PC-3 (cell line): ENCODE data around the gene SPSB4. TPM values are rescaled to one million over a fixed set of nuclear protein-coding genes. Genes with fewer than 3 reads are reported as not detected.

Experiments used
- ATAC-seq: fragments of 200-7000 bp; cut with Tn5 transposase; 2 replicates; pipeline ENCODE4 v1.9.1; 2020; ENCODE audit warnings: mild to moderate bottlenecking, moderate library complexity
- BruUV-seq: library from RNA; stranded (reverse); fragments of 400-500 nt; replicated peaks from 2 replicates; lab custom pipeline; 2021; lab: Mats Ljungman, UMichigan
- CTCF ChIA-PET: fragments of 300-600 bp; sonication (Branson Sonifier 250); formaldehyde crosslinking; loops from one replicate; lab custom pipeline; 2022; ENCODE audit warnings: antibody characterized with exemption; lab: Charles Lee
- POLR2A ChIA-PET: fragments of 300-600 bp; sonication (Branson Sonifier 250); formaldehyde crosslinking; loops from one replicate; lab custom pipeline; 2022; ENCODE audit warnings: antibody characterized with exemption; ENCODE audit not compliant: unreplicated experiment; lab: Charles Lee
- DNase-seq: peaks from one replicate; pipeline ENCODE4 v3.0.0-alpha.2; 2015
- H2AFZ ChIP-seq: fragments of 300-600 bp; sonication (generic); 2 replicates; pipeline ENCODE4 v1.6.0; 2016; ENCODE audit warnings: antibody characterized with exemption, low read length
- H3F3A ChIP-seq: fragments of 300-600 bp; sonication (generic); one replicate; pipeline ENCODE4 v1.6.0; 2017; ENCODE audit warnings: antibody characterized with exemption, low read length, control low read depth, mild to moderate bottlenecking; ENCODE audit not compliant: unreplicated experiment
- H3K27ac ChIP-seq: fragments of 300-600 bp; sonication (generic); 2 replicates; pipeline ENCODE4 v1.5.1; 2016; ENCODE audit warnings: mild to moderate bottlenecking, low read length
- H3K27me3 ChIP-seq: fragments of 300-600 bp; sonication (generic); 2 replicates; pipeline ENCODE4 v1.6.1; 2016; ENCODE audit warnings: low read length, mixed read lengths
- H3K36me3 ChIP-seq: fragments of 300-600 bp; sonication (generic); 2 replicates; pipeline ENCODE4 v1.6.1; 2016; ENCODE audit warnings: low read depth, mixed run types, low read length, mixed read lengths
- H3K4me1 ChIP-seq: fragments of 300-600 bp; sonication (generic); 2 replicates; pipeline ENCODE4 v1.5.1; 2016; ENCODE audit warnings: low read length; ENCODE audit not compliant: insufficient read depth
- H3K4me2 ChIP-seq: fragments of 300-600 bp; sonication (generic); 2 replicates; pipeline ENCODE4 v1.6.0; 2016; ENCODE audit warnings: low read length
- H3K4me3 ChIP-seq: fragments of 300-600 bp; sonication (generic); 2 replicates; pipeline ENCODE4 v1.5.1; 2016; ENCODE audit warnings: mild to moderate bottlenecking, low read length, mixed read lengths
- H3K79me2 ChIP-seq: fragments of 300-600 bp; sonication (generic); 2 replicates; pipeline ENCODE4 v1.6.1; 2017; ENCODE audit warnings: low read length, mixed read lengths
- H3K9ac ChIP-seq: fragments of 300-600 bp; sonication (generic); 2 replicates; pipeline ENCODE4 v1.6.0; 2016; ENCODE audit warnings: mild to moderate bottlenecking, low read length
- H3K9me2 ChIP-seq: fragments of 300-600 bp; sonication (generic); replicated peaks from 2 replicates; pipeline ENCODE4 v1.6.1; 2016; ENCODE audit warnings: mixed run types, low read length, mixed read lengths
- H3K9me3 ChIP-seq: fragments of 300-600 bp; sonication (generic); 2 replicates; pipeline ENCODE4 v1.6.1; 2016; ENCODE audit warnings: low read length, mixed read lengths
- H4K20me1 ChIP-seq: fragments of 300-600 bp; sonication (generic); 2 replicates; pipeline ENCODE4 v1.6.1; 2016; ENCODE audit warnings: low read length, mixed read lengths
- CTCF ChIP-seq: fragments of 300-600 bp; sonication (generic); conservative IDR thresholded peaks from 2 replicates; pipeline ENCODE4 v1.5.1; 2017; ENCODE audit warnings: antibody characterized with exemption, low read depth, mild to moderate bottlenecking, low read length
- EZH2 ChIP-seq: fragments of 300-600 bp; sonication (generic); IDR thresholded peaks from one replicate; pipeline ENCODE4 v1.6.1; 2017; ENCODE audit warnings: antibody characterized with exemption, mild to moderate bottlenecking, low read length; ENCODE audit not compliant: unreplicated experiment
- EZH2phosphoT487 ChIP-seq: fragments of 300-600 bp; sonication (generic); IDR thresholded peaks from 2 replicates; pipeline ENCODE4 v1.6.1; 2018; ENCODE audit warnings: mild to moderate bottlenecking, antibody characterized with exemption, low read length, borderline replicate concordance
- intact Hi-C: fragments of 100-400 bp; cut with micrococcal nuclease; formaldehyde crosslinking; loops from 2 replicates; pipeline ENCODE4 v1.9.0; 2023
- total RNA-seq: library from RNA; depleted of rRNA; stranded (reverse); fragments of >200 nt; gene quantifications from 2 replicates; pipeline ENCODE4 v1.2.3, GENCODE V29; 2014

The SPSB4 gene
- total RNA-seq, 1 experiment from 2014 or later = not detected

- Histone ChIP-seq H3K27me3 (peaks cover 10% of the 10 kb centered on the region; the same call in 1 of the 2 replicates), H3K9ac (no peak overlapping the region), H3K9me3 (no peaks in the 10 kb centered on the region), H3K4me2 (no peak overlapping the region), H4K20me1 (no peaks in the 10 kb centered on the region), H3K4me3 (no peak overlapping the region), H3K9me2 (no peaks in the 10 kb centered on the region), H3K27ac (no peak overlapping the region), H3K4me1 (no peaks in the 10 kb centered on the region), H3F3A (no peaks in the 10 kb centered on the region), H2AFZ (no peak overlapping the region), H3K36me3 (no peaks in the 10 kb centered on the region), H3K79me2 (no peaks in the 10 kb centered on the region)
- BruUV-seq = no TSS peak
- no peak for TF ChIP-seq EZH2
- TF ChIP-seq CTCF = no peak
- TF ChIP-seq EZH2phosphoT487 = no peak
- POLR2A ChIA-PET = no interaction called here
- CTCF ChIA-PET = no interaction called here
- DNase-seq (no peak), ATAC-seq (no peak)
- intact Hi-C loops = no loop called here
Observed at GRCh38 chr3:141128126-141128777, 77.1 kb downstream of the SPSB4 start.

- ATAC-seq = no peak
- no peaks in the 10 kb centered on the region for H3K9me3 ChIP-seq
- no peak for TF ChIP-seq EZH2
- TF ChIP-seq EZH2phosphoT487 = no peak
- TF ChIP-seq CTCF = no peak
- BruUV-seq = no TSS peak
- ChIA-PET CTCF (no interaction called here), POLR2A (no interaction called here)
- no peaks in the 10 kb centered on the region for H3K79me2 ChIP-seq
- peaks cover 10% of the 10 kb centered on the region; the same call in 1 of the 2 replicates for H3K27me3 ChIP-seq
- no peak overlapping the region for H3K4me2 ChIP-seq
- no peak overlapping the region for H3K9ac ChIP-seq
- no peak for DNase-seq
- H3K4me3 ChIP-seq = no peak overlapping the region
- no peaks in the 10 kb centered on the region for H3K4me1 ChIP-seq
- H3K9me2 ChIP-seq = no peaks in the 10 kb centered on the region
- H3K36me3 ChIP-seq = no peaks in the 10 kb centered on the region
- H3F3A ChIP-seq = no peaks in the 10 kb centered on the region
- H4K20me1 ChIP-seq = no peaks in the 10 kb centered on the region
- no peak overlapping the region for H3K27ac ChIP-seq
- H2AFZ ChIP-seq = no peak overlapping the region
- intact Hi-C loops = no loop called here
Observed at GRCh38 chr3:141129049-141129448, 77.9 kb downstream of the SPSB4 start.

GRCh38 chr3:141129541-141130011, 78.4 kb downstream of the SPSB4 start:
- H3K9me2 ChIP-seq = no peaks in the 10 kb centered on the region
- intact Hi-C loops = no loop called here
- TF ChIP-seq EZH2 (no peak), EZH2phosphoT487 (no peak), CTCF (no peak)
- H2AFZ ChIP-seq = no peak overlapping the region
- H3K27ac ChIP-seq = no peak overlapping the region
- H3K9me3 ChIP-seq = no peaks in the 10 kb centered on the region
- H3K79me2 ChIP-seq = no peaks in the 10 kb centered on the region
- no peak overlapping the region for H3K9ac ChIP-seq
- ChIA-PET POLR2A (no interaction called here), CTCF (no interaction called here)
- no peaks in the 10 kb centered on the region for H3K4me1 ChIP-seq
- no peak for DNase-seq
- H3K4me2 ChIP-seq = no peak overlapping the region
- no peak for ATAC-seq
- no peaks in the 10 kb centered on the region for H3F3A ChIP-seq
- BruUV-seq = no TSS peak
- H3K36me3 ChIP-seq = no peaks in the 10 kb centered on the region
- no peaks in the 10 kb centered on the region for H4K20me1 ChIP-seq
- H3K4me3 ChIP-seq = no peak overlapping the region
- peaks cover 6% of the 10 kb centered on the region; the same call in 1 of the 2 replicates for H3K27me3 ChIP-seq
